ENCODE results near the gene SART1.

DNA sequence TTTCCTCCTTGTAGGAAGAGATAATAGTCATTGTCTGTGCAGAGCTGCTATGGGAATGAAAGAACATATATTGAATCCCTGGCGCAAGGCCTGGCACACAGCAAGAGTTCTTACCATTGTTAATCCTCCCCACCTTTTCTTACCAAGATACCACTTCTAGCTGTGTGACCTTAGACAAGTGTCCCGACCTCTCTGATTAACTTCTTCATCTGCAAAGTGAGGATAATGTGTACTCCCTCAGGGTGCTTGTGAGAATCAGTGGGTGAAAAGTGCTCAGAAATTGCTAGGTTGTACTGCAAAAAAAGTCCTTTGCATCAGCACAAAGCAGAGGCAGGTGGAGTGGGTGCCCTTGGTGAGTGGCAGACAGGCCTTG, 46.5 kb downstream of the SART1 start:
- TF ChIP-seq SUZ12 (IDR thresholded peaks at IDR 0.05; ENCODE audit: extremely low read depth, insufficient read depth, insufficient read length) = no peak
- no peak for TF ChIP-seq ZNF274 (IDR thresholded peaks at IDR 0.05; ENCODE audit: low read depth, low read length)

Data from NT2/D1 (cell line).